ENCODE measurements around the gene PRG3. TPM values are rescaled to one million over a fixed set of nuclear protein-coding genes. Genes with fewer than 3 reads are reported as not detected.
A peak's percentile ranks its signal among the peaks of the same experiment; 100 is the strongest.

Gene PRG3
- total RNA-seq, 1 donor from 2014 or later: not detected

DNA sequence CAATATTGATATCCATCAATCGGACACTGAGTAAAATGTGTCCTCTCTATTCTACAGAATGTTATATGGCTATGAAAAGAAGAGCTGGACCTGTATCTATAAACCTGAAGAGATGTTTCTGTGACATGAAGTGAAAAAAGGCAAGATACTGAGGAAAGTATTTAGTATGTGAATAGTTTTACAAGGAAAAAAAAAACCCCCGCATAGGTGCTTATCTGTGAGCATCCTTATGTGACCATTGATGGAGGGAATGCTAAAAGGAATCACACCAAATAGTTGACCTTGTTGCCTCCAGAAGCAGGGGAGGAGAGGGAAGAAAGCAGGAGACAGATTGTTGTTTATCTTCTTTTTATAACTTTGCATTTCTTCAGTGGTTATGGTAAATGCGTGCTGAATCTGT lies 10.2 kb upstream of the PRG3 start:
- FAIRE-seq (no peak), DNase-seq (ENCODE audit: low read depth) (no peak)
- TF ChIP-seq CTCF (IDR thresholded peaks at IDR 0.05; ENCODE audit: insufficient read depth, low read length, severe bottlenecking): no peak
- Histone ChIP-seq H3K27me3 (ENCODE audit: control insufficient read depth, insufficient read depth, low read length) (peaks cover 2% of the 10 kb centered on the region), H3K36me3 (ENCODE audit: control insufficient read depth, insufficient read depth, low read length) (no peaks in the 10 kb centered on the region), H3K4me3 (ENCODE audit: low read depth, low read length) (no peak overlapping the region)

DNA sequence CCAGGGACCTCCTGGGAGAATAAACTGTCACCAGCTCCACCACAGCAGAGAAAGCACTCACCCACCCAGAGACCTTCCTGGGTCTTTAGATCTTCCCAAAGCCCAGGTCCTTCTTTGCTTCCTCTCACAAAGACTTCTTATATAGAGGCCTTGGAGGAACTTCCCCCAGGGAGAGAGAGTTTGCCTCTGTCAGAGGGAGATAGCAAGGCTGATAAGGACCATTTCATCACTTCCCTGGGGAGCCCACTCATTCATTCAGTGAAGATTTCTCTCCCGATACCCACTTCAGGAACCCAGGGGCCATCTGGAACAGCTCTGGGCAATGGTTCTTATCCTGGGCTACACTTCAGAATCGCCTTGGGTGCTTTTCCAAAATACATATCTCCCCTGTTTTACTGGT lies 9.6 kb upstream of the PRG3 start, which contains the start of gene PRG2:
PRG2 (minus strand) TSS at position 116 of the 400 bp plus-strand sequence. CDS start 706 bp downstream, outside the sequence.
- Histone ChIP-seq H3K27me3 (ENCODE audit: control insufficient read depth, insufficient read depth, low read length) (peaks cover 2% of the 10 kb centered on the region), H3K4me3 (ENCODE audit: low read depth, low read length) (no peak within 1 kb of the TSS), H3K36me3 (ENCODE audit: control insufficient read depth, insufficient read depth, low read length) (no peaks in the 10 kb centered on the region)
- no peak for TF ChIP-seq CTCF (IDR thresholded peaks at IDR 0.05; ENCODE audit: insufficient read depth, low read length, severe bottlenecking)
- DNase-seq (ENCODE audit: low read depth) (no peak), FAIRE-seq (no peak)

DNA sequence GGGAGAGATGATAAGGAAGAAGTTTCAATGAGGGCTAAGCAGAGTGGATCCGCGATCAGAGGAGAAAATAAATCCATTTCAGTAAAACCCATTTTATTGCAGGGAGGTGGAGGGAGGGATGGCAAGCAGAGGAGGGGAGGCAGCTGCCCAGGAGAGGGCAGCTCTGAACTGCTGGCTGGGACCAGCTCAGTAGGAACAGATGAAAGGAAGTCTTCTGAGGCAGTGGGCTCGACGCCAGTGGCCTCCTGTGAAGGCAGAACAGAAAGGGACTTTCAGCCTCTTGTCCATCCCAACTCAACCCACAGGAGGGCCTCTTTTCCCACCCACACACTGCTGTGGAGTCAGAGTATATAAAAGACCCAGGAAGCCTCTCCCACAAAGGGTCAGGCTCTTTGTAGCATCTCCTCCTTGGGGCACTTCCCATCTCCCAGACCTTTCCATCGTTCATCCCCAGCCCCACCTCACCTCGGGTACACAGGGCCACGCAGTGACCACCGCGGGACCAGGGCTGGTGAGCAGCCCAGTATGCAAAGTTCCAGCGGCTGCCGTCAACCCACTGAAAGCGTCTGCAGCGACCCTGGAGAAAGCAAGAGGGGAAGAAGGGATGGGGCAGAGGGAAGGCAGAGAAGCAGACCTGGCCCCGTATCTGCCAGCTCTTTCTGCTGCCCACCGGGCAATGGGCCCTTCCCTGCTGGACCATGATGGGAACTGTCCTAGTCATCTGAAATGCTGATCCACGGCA lies 6.5 kb upstream of the PRG3 start:
- Histone ChIP-seq H3K4me3 (ENCODE audit: low read depth, low read length) (no peak overlapping the region), H3K27me3 (ENCODE audit: control insufficient read depth, insufficient read depth, low read length) (peaks cover 2% of the 10 kb centered on the region), H3K36me3 (ENCODE audit: control insufficient read depth, insufficient read depth, low read length) (no peaks in the 10 kb centered on the region)
- DNase-seq (ENCODE audit: low read depth) (no peak), FAIRE-seq (no peak)
- no peak for TF ChIP-seq CTCF (IDR thresholded peaks at IDR 0.05; ENCODE audit: insufficient read depth, low read length, severe bottlenecking)

DNA sequence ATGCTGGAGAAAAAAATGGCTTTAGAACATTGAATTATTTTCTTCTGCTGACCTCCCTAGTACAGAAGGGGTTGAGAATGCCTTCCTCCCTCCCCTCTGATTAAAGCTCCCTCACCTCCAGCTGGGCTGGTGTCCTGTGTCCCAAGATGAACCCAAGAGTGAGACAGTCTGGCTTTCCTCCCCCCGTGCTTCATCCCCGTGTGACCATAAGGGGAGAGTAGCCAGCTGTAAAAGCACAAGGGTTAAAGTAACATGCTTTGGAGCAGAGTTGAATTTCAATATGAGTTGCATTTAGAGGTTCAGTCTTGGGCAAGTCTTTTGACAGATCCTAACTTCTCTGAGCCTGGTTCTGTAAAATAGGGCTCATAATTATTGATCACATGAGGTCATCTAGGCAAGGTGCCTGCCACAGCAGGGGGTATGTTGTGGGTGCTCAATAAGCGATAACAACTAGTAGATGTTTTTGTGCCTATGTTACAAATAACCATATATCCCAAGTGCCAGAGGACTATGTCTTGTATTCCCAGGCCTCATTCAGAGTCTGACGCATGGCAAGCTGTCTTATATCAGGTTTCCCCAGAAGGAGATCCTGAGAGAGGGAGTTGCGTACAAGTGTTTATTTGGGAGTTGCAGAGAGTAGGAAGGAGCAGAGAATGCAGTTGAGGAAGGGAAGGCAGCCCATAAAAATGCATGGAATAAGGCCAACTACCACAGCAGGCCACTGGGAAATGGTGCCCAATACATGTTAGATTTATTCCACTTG lies 5.4 kb upstream of the PRG3 start:
- DNase-seq (ENCODE audit: low read depth) (no peak), FAIRE-seq (no peak)
- Histone ChIP-seq H3K36me3 (ENCODE audit: control insufficient read depth, insufficient read depth, low read length) (no peaks in the 10 kb centered on the region), H3K4me3 (ENCODE audit: low read depth, low read length) (no peak overlapping the region), H3K27me3 (ENCODE audit: control insufficient read depth, insufficient read depth, low read length) (peaks cover 2% of the 10 kb centered on the region)
- TF ChIP-seq CTCF (IDR thresholded peaks at IDR 0.05; ENCODE audit: insufficient read depth, low read length, severe bottlenecking): no peak

- TF ChIP-seq CTCF (IDR thresholded peaks at IDR 0.05; ENCODE audit: insufficient read depth, low read length, severe bottlenecking): no peak
- FAIRE-seq: no peak
- Histone ChIP-seq H3K4me3 (ENCODE audit: low read depth, low read length) (no peak overlapping the region), H3K27me3 (ENCODE audit: control insufficient read depth, insufficient read depth, low read length) (peaks cover 3% of the 10 kb centered on the region), H3K36me3 (ENCODE audit: control insufficient read depth, insufficient read depth, low read length) (no peaks in the 10 kb centered on the region)
- peak; percentile 21 for DNase-seq (ENCODE audit: low read depth)
Measured at GRCh38 chr11:57379732-57380131, 1.2 kb downstream of the PRG3 start.
